HUES64 (cell line): ENCODE measurements around the gene GPALPP1.

Experiments used
- H3K27ac ChIP-seq: 2 replicates; pipeline ENCODE4 v1.7.0; 2013; ENCODE audit warnings: low read depth, low read length, inconsistent platforms
- H3K27me3 ChIP-seq: 2 replicates; pipeline ENCODE4 v1.6.1; 2013; ENCODE audit warnings: mild to moderate bottlenecking, low read length; ENCODE audit not compliant: insufficient read depth
- H3K36me3 ChIP-seq: 2 replicates; pipeline ENCODE4 v1.6.1; 2013; ENCODE audit warnings: mild to moderate bottlenecking, low read length; ENCODE audit not compliant: insufficient read depth
- H3K4me1 ChIP-seq: 2 replicates; pipeline ENCODE4 v1.6.1; 2013; ENCODE audit warnings: mild to moderate bottlenecking, low read length, moderate library complexity; ENCODE audit not compliant: insufficient read depth
- H3K4me3 ChIP-seq: 2 replicates; pipeline ENCODE4 v1.5.1; 2013; ENCODE audit warnings: mild to moderate bottlenecking, low read length, moderate library complexity
- H3K9ac ChIP-seq: 2 replicates; pipeline ENCODE4 v1.6.1; 2013; ENCODE audit warnings: mild to moderate bottlenecking, low read depth, low read length
- H3K9me3 ChIP-seq: 2 replicates; pipeline ENCODE4 v1.6.1; 2013; ENCODE audit warnings: low read depth, low read length; ENCODE audit not compliant: insufficient read depth
- WGBS: fragments of 150-250, 120-280 bp; methylation state at CpG from one replicate; pipeline ENCODE4 v1.1.7; 2013; ENCODE audit warnings: missing lambda C conversion rate; 5-methylcytosine and 5-hydroxymethylcytosine counted together

GPALPP1 gene

GRCh38 chr13:44971656-44972595 is 17.4 kb upstream of the GPALPP1 start:
- Histone ChIP-seq H3K36me3 (peaks cover 67% of the 10 kb centered on the region), H3K9ac (no peak overlapping the region)
- WGBS = 80% methylated on average over 6 of the region's 7 CpGs

GRCh38 chr13:44972956-44973581 is 16.3 kb upstream of the GPALPP1 start:
- no peaks in the 10 kb centered on the region for H3K9me3 ChIP-seq
- 54% methylated on average over 3 of the region's 3 CpGs for WGBS
- peaks cover 70% of the 10 kb centered on the region for H3K36me3 ChIP-seq
- no peak overlapping the region for H3K9ac ChIP-seq
- H3K4me3 ChIP-seq = no peak overlapping the region
- H3K4me1 ChIP-seq = peaks cover 4% of the 10 kb centered on the region
- H3K27ac ChIP-seq = no peak overlapping the region
- no peaks in the 10 kb centered on the region for H3K27me3 ChIP-seq

More at GRCh38 chr13:44971656-44972595, 17.4 kb upstream of the GPALPP1 start:
- Histone ChIP-seq H3K27me3 (no peaks in the 10 kb centered on the region), H3K4me3 (no peak overlapping the region), H3K27ac (no peak overlapping the region), H3K4me1 (peaks cover 4% of the 10 kb centered on the region), H3K9me3 (no peaks in the 10 kb centered on the region)

DNA sequence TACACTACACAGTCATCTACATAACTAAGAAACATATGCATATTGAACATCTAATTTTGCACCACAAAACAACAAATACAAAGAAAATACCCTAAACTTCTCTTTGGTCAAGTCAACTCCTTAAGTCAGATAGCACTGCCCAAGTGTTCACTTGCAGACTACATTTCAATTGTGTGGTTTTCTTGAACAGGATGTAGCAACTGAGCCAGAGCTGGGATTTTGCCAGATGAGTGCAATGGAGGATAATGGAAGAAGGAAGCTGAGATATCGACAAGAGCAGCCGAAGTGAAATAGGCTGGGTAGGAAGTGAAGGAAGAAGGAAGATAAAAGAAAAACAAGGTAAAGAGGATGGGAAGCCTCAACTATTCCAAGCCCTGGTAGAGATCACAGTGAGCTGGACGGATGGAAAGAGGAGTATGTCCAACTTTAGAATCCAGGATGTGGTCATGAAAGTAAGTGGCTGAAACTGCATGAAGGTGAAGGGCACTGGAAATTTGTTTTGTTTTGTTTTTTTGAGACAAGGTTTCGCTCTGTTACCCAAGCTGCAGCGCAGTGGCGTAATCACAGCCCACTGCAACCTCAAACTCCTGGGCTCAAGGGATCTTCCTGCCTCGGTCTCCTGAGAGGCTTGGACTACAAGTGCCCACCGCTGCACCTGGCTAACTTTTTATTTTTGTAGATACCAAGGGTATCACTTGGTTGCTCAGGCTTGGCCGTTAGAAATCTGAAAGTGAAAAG is 15.1 kb upstream of the GPALPP1 start:
- Histone ChIP-seq H3K4me3 (no peak overlapping the region), H3K36me3 (peaks cover 70% of the 10 kb centered on the region), H3K9ac (no peak overlapping the region), H3K4me1 (peaks cover 4% of the 10 kb centered on the region), H3K9me3 (no peaks in the 10 kb centered on the region), H3K27me3 (no peaks in the 10 kb centered on the region), H3K27ac (no peak overlapping the region)
- 95% methylated on average over 8 of the region's 9 CpGs for WGBS

DNA sequence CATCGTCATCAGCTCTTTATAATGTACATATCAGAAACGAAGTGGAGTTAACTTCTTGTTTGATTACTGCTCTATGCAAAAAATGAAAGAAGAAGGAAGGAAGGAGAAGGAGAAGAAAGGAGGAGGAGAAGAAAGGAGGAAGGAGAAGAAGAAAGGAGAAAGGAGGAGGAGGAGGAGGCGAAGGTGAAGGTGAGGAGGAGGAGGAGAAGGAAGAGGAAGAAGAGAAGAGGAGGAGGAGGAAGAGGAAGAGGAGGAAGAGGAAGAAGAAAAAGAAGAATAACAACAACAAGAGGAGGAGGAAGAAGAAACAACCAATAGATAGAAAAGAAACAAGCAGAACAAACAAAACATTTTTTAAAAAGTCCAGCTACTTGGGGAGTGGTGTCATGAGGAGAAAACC is 13.1 kb upstream of the GPALPP1 start:
- Histone ChIP-seq H3K9ac (no peak overlapping the region), H3K27ac (no peak overlapping the region), H3K36me3 (peaks cover 86% of the 10 kb centered on the region), H3K4me3 (no peak overlapping the region), H3K4me1 (no peaks in the 10 kb centered on the region), H3K27me3 (no peaks in the 10 kb centered on the region), H3K9me3 (no peaks in the 10 kb centered on the region)
- 93% methylated on average over 2 of the region's 3 CpGs for WGBS

- Histone ChIP-seq H3K27ac (no peak overlapping the region), H3K36me3 (peaks cover 91% of the 10 kb centered on the region)
- no CpG with 5 or more reads among the region's 1 CpG for WGBS
Observed at GRCh38 chr13:44976949-44977583, 12.3 kb upstream of the GPALPP1 start.

GRCh38 chr13:44978328-44978727 is 11.0 kb upstream of the GPALPP1 start:
- Histone ChIP-seq H3K27ac (no peak overlapping the region), H3K27me3 (no peaks in the 10 kb centered on the region), H3K9ac (no peak overlapping the region), H3K4me3 (no peak overlapping the region), H3K36me3 (peaks cover 88% of the 10 kb centered on the region), H3K4me1 (no peaks in the 10 kb centered on the region), H3K9me3 (no peaks in the 10 kb centered on the region)
- 97% methylated on average over 1 of the region's 1 CpG for WGBS

More at GRCh38 chr13:44976949-44977583, 12.3 kb upstream of the GPALPP1 start:
- Histone ChIP-seq H3K4me1 (no peaks in the 10 kb centered on the region), H3K9me3 (no peaks in the 10 kb centered on the region), H3K9ac (no peak overlapping the region), H3K4me3 (no peak overlapping the region), H3K27me3 (no peaks in the 10 kb centered on the region)

GRCh38 chr13:44989941-44990340 is 603 bp downstream of the GPALPP1 start:
- peaks cover 17% of the 10 kb centered on the region for H3K36me3 ChIP-seq
- peak overlapping the region; percentile 71; the same call in 1 of the 2 replicates for H3K27ac ChIP-seq
- H3K27me3 ChIP-seq = no peaks in the 10 kb centered on the region
- 20% methylated on average over 10 of the region's 10 CpGs for WGBS
- H3K4me3 ChIP-seq = peak overlapping the region; percentile 87
- H3K4me1 ChIP-seq = peaks cover 10% of the 10 kb centered on the region; the same call in 1 of the 2 replicates
- no peaks in the 10 kb centered on the region for H3K9me3 ChIP-seq
- peak overlapping the region; percentile 86 for H3K9ac ChIP-seq

GRCh38 chr13:45003417-45003816 is 14.1 kb downstream of the GPALPP1 start:
- Histone ChIP-seq H3K4me3 (no peak overlapping the region), H3K27me3 (no peaks in the 10 kb centered on the region), H3K9me3 (no peaks in the 10 kb centered on the region), H3K9ac (no peak overlapping the region), H3K27ac (no peak overlapping the region), H3K4me1 (no peaks in the 10 kb centered on the region), H3K36me3 (peaks cover 68% of the 10 kb centered on the region)

- 97% methylated on average over 2 of the region's 2 CpGs for WGBS
- H3K36me3 ChIP-seq = peaks cover 74% of the 10 kb centered on the region
Observed at GRCh38 chr13:45004096-45004495, 14.8 kb downstream of the GPALPP1 start.

GRCh38 chr13:45007225-45007624 is 17.9 kb downstream of the GPALPP1 start:
- Histone ChIP-seq H3K9me3 (no peaks in the 10 kb centered on the region), H3K9ac (no peak overlapping the region), H3K27me3 (no peaks in the 10 kb centered on the region), H3K27ac (no peak overlapping the region), H3K4me3 (no peak overlapping the region), H3K4me1 (no peaks in the 10 kb centered on the region), H3K36me3 (peaks cover 84% of the 10 kb centered on the region)

More at GRCh38 chr13:45004096-45004495, 14.8 kb downstream of the GPALPP1 start:
- Histone ChIP-seq H3K27me3 (no peaks in the 10 kb centered on the region), H3K4me3 (no peak overlapping the region), H3K9me3 (no peaks in the 10 kb centered on the region), H3K4me1 (no peaks in the 10 kb centered on the region), H3K9ac (no peak overlapping the region), H3K27ac (no peak overlapping the region)
